CMK (cell line): ENCODE data around the gene IQGAP2.

ENCODE experiments used
- DNase-seq: peaks from one replicate; pipeline ENCODE4 v3.0.0-alpha.2; 2010; ENCODE audit warnings: low read depth

Gene IQGAP2

GRCh38 chr5:76747706-76748105 is 344.6 kb downstream of the IQGAP2 start:
- no peak for DNase-seq

GRCh38 chr5:76751291-76751690 is 348.2 kb downstream of the IQGAP2 start:
- no peak for DNase-seq

GRCh38 chr5:76754668-76755078 is 351.6 kb downstream of the IQGAP2 start:
- DNase-seq: no peak

- no peak for DNase-seq
Observed at GRCh38 chr5:76755779-76756637, 352.9 kb downstream of the IQGAP2 start.

- no peak for DNase-seq
Observed at GRCh38 chr5:76757049-76757448, 354.0 kb downstream of the IQGAP2 start.
